Adrenal gland (tissue), 12 donors: ENCODE results near the gene RNF2. TPM values are rescaled to one million over a fixed set of nuclear protein-coding genes. Genes with fewer than 3 reads are reported as not detected.

Source experiments
- DNase-seq, 7 donors: peaks; one replicate each; pipeline ENCODE4 v3.0.0-alpha.2; 2019 to 2020
- H3K27ac ChIP-seq, 5 donors: fragments of 200-600 bp; sonication (generic) in 4 of 5; 1 replicate in 3 of 5; 2 replicates in 2 of 5; pipeline versions ENCODE4 v1.5.1 to v1.8.0; 2016 to 2020; ENCODE audit warnings: mild to moderate bottlenecking in 1 of 5
- H3K27me3 ChIP-seq: fragments of 200-600 bp; 2 replicates; pipeline ENCODE4 v1.8.0; 2021
- H3K36me3 ChIP-seq, 2 donors: fragments of 200-600 bp; replicated peaks in 1 of 2; 1 replicate in 1 of 2; 2 replicates in 1 of 2; pipeline versions ENCODE4 v1.5.1 to v1.8.0; 2018 to 2022
- H3K4me1 ChIP-seq, 2 donors: fragments of 200-600 bp; replicated peaks in 1 of 2; 1 replicate in 1 of 2; 2 replicates in 1 of 2; pipeline versions ENCODE4 v1.5.1 to v1.8.0; 2018 to 2021
- H3K4me3 ChIP-seq, 4 donors: fragments of 200-600 bp; sonication (generic) in 3 of 4; one replicate each; pipeline ENCODE4 v1.5.1; 2016 to 2018
- H3K9me3 ChIP-seq, 3 donors: fragments of 200-600 bp; sonication (generic) in 1 of 3; replicated peaks in 1 of 3; 1 replicate in 2 of 3; 2 replicates in 1 of 3; pipeline versions ENCODE4 v1.5.1 to v1.8.0; 2016 to 2021
- CTCF ChIP-seq, 6 experiments: fragments of 450-650 bp in 4 of 6; fragments of 200-600 bp in 2 of 6; sonication (generic) in 1 of 6; IDR thresholded peaks; 1 replicate in 5 of 6; 2 replicates in 1 of 6; pipeline versions ENCODE4 v1.5.1 to v1.8.0; 2016 to 2021; ENCODE audit warnings: antibody characterized with exemption in 6 of 6, mild to moderate bottlenecking in 2 of 6, moderate library complexity in 1 of 6
- POLR2A ChIP-seq, 2 donors: fragments of 450-650 bp; IDR thresholded peaks; one replicate each; pipeline ENCODE4 v1.6.1; 2017; ENCODE audit warnings: antibody characterized with exemption in 2 of 2, mild to moderate bottlenecking in 2 of 2, moderate library complexity in 1 of 2
- WGBS, 4 donors: extraction: QIAGEN DNeasy Blood & Tissue Kit in 2 of 4; methylation state at CpG; one replicate each; pipeline versions ENCODE4 v1.1.5 to v1.1.7; 2013 to 2017; 5-methylcytosine and 5-hydroxymethylcytosine counted together
- intact Hi-C, 2 donors: fragments of 100-400 bp; cut with DNase I; formaldehyde crosslinking; loops; one replicate each; pipeline versions ENCODE4 v1.14.1 to v1.15.0; 2022 to 2023
- polyA plus RNA-seq, 3 donors: library from polyadenylated mRNA; stranded (reverse); fragments of 200-250 nt in 2 of 3; fragments of 350-450 nt in 1 of 3; fragmentation: Illumina TruSeq in 1 of 3; extraction: RNeasy Lipid Tissue Mini Kit (QIAGEN cat#74804) in 1 of 3; gene quantifications; one replicate each; pipeline ENCODE4 v1.2.3, GENCODE V29; 2013 to 2014
- total RNA-seq, 9 donors: library from RNA; depleted of rRNA in 4 of 9; stranded (reverse); fragments of >200 nt in 4 of 9; fragments of 120-200 nt in 1 of 9; fragmentation: NEBNext Ultra II Directional in 1 of 9; extraction: Animal tissue kit (Norgen Biotek cat#: 25700) in 1 of 9; gene quantifications; one replicate each; pipeline versions ENCODE4 v1.1.0 to v1.2.4, GENCODE V29; 2013 to 2023
- donor health status: healthy with polysubstance abuse.
- donor health status: Bipolar disorder and iron deficiency.
- donor health status: DM: yes; HTN: yes; CAD: no.
- donor health status: DM: no; HTN: no; CAD: no.
- donor health status: DM: no; HTN: no; CAD: no.
- donor health status: DM: yes; HTN: yes; CAD: no.

The RNF2 gene
- total and polyA plus RNA-seq, 12 donors, result 3.5 to 34.6 (median 18.0) TPM

- intact Hi-C loops, result no loop called here
- H3K9me3 ChIP-seq, result no peaks in the 10 kb centered on the region
- no peaks in the 10 kb centered on the region for H3K36me3 ChIP-seq
- no peak for DNase-seq
- H3K4me1 ChIP-seq, result peaks cover 0 to 11% of the 10 kb centered on the region in 2 donors
- H3K4me3 ChIP-seq, result no peak overlapping the region
- H3K27ac ChIP-seq, result no peak overlapping the region
- no peaks in the 10 kb centered on the region for H3K27me3 ChIP-seq
- WGBS, 4 donors, result 77 to 83% (median 83%) methylated on average over 4 of the region's 4 CpGs
- TF ChIP-seq CTCF (IDR thresholded peaks at IDR 0.05) (no peak), POLR2A (IDR thresholded peaks at IDR 0.05) (no peak)
These were observed 23.9 kb downstream of the RNF2 start for GRCh38 chr1:185069202-185069772.

GRCh38 chr1:185070051-185070450 lies 24.7 kb downstream of the RNF2 start:
- TF ChIP-seq CTCF (IDR thresholded peaks at IDR 0.05) (no peak), POLR2A (IDR thresholded peaks at IDR 0.05) (no peak)
- no peak for DNase-seq
- intact Hi-C loops, result no loop called here
- H3K27ac ChIP-seq, result no peak overlapping the region
- no peaks in the 10 kb centered on the region for H3K9me3 ChIP-seq
- no peaks in the 10 kb centered on the region for H3K36me3 ChIP-seq
- no peaks in the 10 kb centered on the region for H3K27me3 ChIP-seq
- peaks cover 0 to 11% of the 10 kb centered on the region in 2 donors for H3K4me1 ChIP-seq
- no peak overlapping the region for H3K4me3 ChIP-seq

GRCh38 chr1:185073725-185074124 lies 28.4 kb downstream of the RNF2 start:
- Histone ChIP-seq H3K4me1 (no peaks in the 10 kb centered on the region), H3K36me3 (no peaks in the 10 kb centered on the region), H3K4me3 (no peak overlapping the region), H3K9me3 (no peaks in the 10 kb centered on the region), H3K27me3 (no peaks in the 10 kb centered on the region), H3K27ac (no peak overlapping the region)
- intact Hi-C loops, result no loop called here
- no peak for TF ChIP-seq CTCF (IDR thresholded peaks at IDR 0.05)
- no peak for TF ChIP-seq POLR2A (IDR thresholded peaks at IDR 0.05)
- 94 to 100% (median 96%) methylated on average over 2 of the region's 2 CpGs for WGBS, 4 donors
- no peak for DNase-seq

GRCh38 chr1:185074307-185074706 lies 28.9 kb downstream of the RNF2 start:
- Histone ChIP-seq H3K4me3 (no peak overlapping the region), H3K27me3 (no peaks in the 10 kb centered on the region), H3K27ac (no peak overlapping the region), H3K9me3 (no peaks in the 10 kb centered on the region), H3K4me1 (no peaks in the 10 kb centered on the region), H3K36me3 (no peaks in the 10 kb centered on the region)
- TF ChIP-seq POLR2A (IDR thresholded peaks at IDR 0.05) (no peak), CTCF (IDR thresholded peaks at IDR 0.05) (no peak)
- intact Hi-C loops, result no loop called here
- DNase-seq, result no peak
